HCT116 (cell line): ENCODE measurements around the gene NUF2. TPM values are rescaled to one million over a fixed set of nuclear protein-coding genes. Genes with fewer than 3 reads are reported as not detected.

ENCODE experiments used
- ATAC-seq: fragments of 200-7000 bp; cut with Tn5 transposase; 2 replicates; pipeline ENCODE4 v1.9.1; 2020; ENCODE audit warnings: mild to moderate bottlenecking, moderate library complexity
- BruUV-seq: library from RNA; stranded (reverse); fragments of 400-500 nt; replicated peaks from 2 replicates; lab custom pipeline; 2021; lab: Mats Ljungman, UMichigan
- CTCF ChIA-PET: fragments of 300-600 bp; sonication (Branson Sonifier 250); formaldehyde crosslinking; loops from one replicate; lab custom pipeline; 2021; ENCODE audit warnings: antibody characterized with exemption; lab: Charles Lee
- POLR2A ChIA-PET: fragments of 300-600, 350-600 bp; sonication (Branson Sonifier 250); formaldehyde crosslinking; loops from one replicate; lab custom pipeline; 2021; ENCODE audit warnings: antibody characterized with exemption; lab: Charles Lee
- RAD21 ChIA-PET, 2 experiments: fragments of 300-600 bp; sonication (Branson Sonifier 250); formaldehyde crosslinking; loops; one replicate each; lab custom pipeline; 2023; ENCODE audit warnings: low total read pairs in 2 of 2; ENCODE audit not compliant: uncharacterized antibody in 2 of 2, unreplicated experiment in 2 of 2, low non-redundant PET in 1 of 2; lab: Charles Lee
- DNase-seq: peaks from one replicate; pipeline ENCODE4 v3.0.0-alpha.2; 2010; ENCODE audit warnings: low read depth, low spot score
- H2AFZ ChIP-seq: fragments of 200-600 bp; shearing (Covaris generic), sonication (generic); 2 replicates; pipeline ENCODE4 v1.6.1; 2017; ENCODE audit warnings: low read depth, mixed run types, mixed read lengths, antibody characterized with exemption, low read length; ENCODE audit not compliant: poor library complexity, severe bottlenecking
- H3K27ac ChIP-seq: 2 replicates; pipeline ENCODE4 v1.5.1; 2012; ENCODE audit warnings: low read depth, low read length
- H3K27me3 ChIP-seq: fragments of 200-600 bp; sonication (generic); 2 replicates; pipeline ENCODE4 v1.6.1; 2016; ENCODE audit warnings: mixed run types, low read length, mixed read lengths; ENCODE audit not compliant: insufficient read depth
- H3K36me3 ChIP-seq, 2 experiments: fragments of 200-500 bp in 1 of 2; fragments of 200-600 bp in 1 of 2; sonication (Bioruptor generic) in 1 of 2; sonication (generic) in 1 of 2; 2 replicates each; pipeline versions ENCODE4 v1.5.1 to v1.6.1; 2014 to 2016; ENCODE audit warnings: low read length in 2 of 2, inconsistent platforms in 1 of 2, mixed read lengths in 1 of 2, mixed run types in 1 of 2; ENCODE audit not compliant: insufficient read depth in 2 of 2, control insufficient read depth in 1 of 2
- H3K4me1 ChIP-seq, 2 experiments: fragments of 200-600 bp in 1 of 2; sonication (generic) in 1 of 2; 2 replicates each; pipeline versions ENCODE4 v1.5.1 to v1.6.1; 2012 to 2017; ENCODE audit warnings: low read length in 2 of 2, inconsistent platforms in 1 of 2, mild to moderate bottlenecking in 1 of 2, mixed read lengths in 1 of 2, mixed run types in 1 of 2, moderate library complexity in 1 of 2; ENCODE audit not compliant: insufficient read depth in 2 of 2, control insufficient read depth in 1 of 2
- H3K4me2 ChIP-seq: fragments of 200-600 bp; sonication (generic); 2 replicates; pipeline ENCODE4 v1.6.1; 2017; ENCODE audit warnings: mixed run types, low read length, mixed read lengths
- H3K4me3 ChIP-seq, 2 experiments: fragments of 200-600 bp in 1 of 2; sonication (generic) in 1 of 2; replicated peaks in 1 of 2; 2 replicates each; pipeline ENCODE4 v1.5.1; 2011 to 2016; ENCODE audit warnings: low read length in 2 of 2, control low read depth in 1 of 2, low read depth in 1 of 2, mild to moderate bottlenecking in 1 of 2, mixed read lengths in 1 of 2, mixed run types in 1 of 2
- H3K79me2 ChIP-seq: fragments of 200-600 bp; sonication (generic); 2 replicates; pipeline ENCODE4 v1.6.1; 2017; ENCODE audit warnings: mild to moderate bottlenecking, mixed run types, low read length, moderate library complexity, mixed read lengths; ENCODE audit not compliant: insufficient read depth
- H3K9ac ChIP-seq: fragments of 200-600 bp; sonication (generic); 2 replicates; pipeline ENCODE4 v1.6.1; 2016; ENCODE audit warnings: low read length, mixed read lengths
- H3K9me2 ChIP-seq: fragments of 200-600 bp; sonication (generic), shearing (Covaris generic); 2 replicates; pipeline ENCODE4 v1.6.1; 2017; ENCODE audit warnings: mixed run types, mild to moderate bottlenecking, moderate library complexity; ENCODE audit not compliant: insufficient read depth
- H3K9me3 ChIP-seq, 2 experiments: fragments of 200-500 bp in 1 of 2; fragments of 200-600 bp in 1 of 2; sonication (Bioruptor generic) in 1 of 2; sonication (generic) in 1 of 2; 2 replicates each; pipeline ENCODE4 v1.6.1; 2014 to 2017; ENCODE audit warnings: low read length in 2 of 2, mixed read lengths in 2 of 2, inconsistent platforms in 1 of 2, low read depth in 1 of 2, mild to moderate bottlenecking in 1 of 2, mixed run types in 1 of 2, moderate library complexity in 1 of 2; ENCODE audit not compliant: control insufficient read depth in 1 of 2, insufficient read depth in 1 of 2
- H4K20me1 ChIP-seq: fragments of 200-600 bp; sonication (generic), shearing (Covaris generic); 2 replicates; pipeline ENCODE4 v1.6.1; 2017; ENCODE audit warnings: mixed run types, mild to moderate bottlenecking, moderate library complexity; ENCODE audit not compliant: insufficient read depth
- ATF3 ChIP-seq: IDR thresholded peaks from 2 replicates; pipeline ENCODE4 v1.6.1; 2012
- CBX3 ChIP-seq: IDR thresholded peaks from 2 replicates; pipeline ENCODE4 v1.6.1; 2012; ENCODE audit warnings: low read depth
- CTCF ChIP-seq, 3 experiments: fragments of 200-600 bp in 1 of 3; sonication (generic) in 1 of 3; IDR thresholded peaks in 2 of 3; conservative IDR thresholded peaks in 1 of 3; 2 replicates each; pipeline ENCODE4 v1.5.1; 2012 to 2017; ENCODE audit warnings: low read depth in 2 of 3, low read length in 2 of 3, antibody characterized with exemption in 1 of 3, borderline replicate concordance in 1 of 3, control low read depth in 1 of 3, mild to moderate bottlenecking in 1 of 3, mixed read lengths in 1 of 3, mixed run types in 1 of 3, moderate library complexity in 1 of 3; ENCODE audit not compliant: insufficient read depth in 1 of 3
- EGR1 ChIP-seq: IDR thresholded peaks from 2 replicates; pipeline ENCODE4 v1.6.1; 2012; ENCODE audit warnings: low read depth
- ELF1 ChIP-seq: IDR thresholded peaks from 2 replicates; pipeline ENCODE4 v1.6.1; 2012; ENCODE audit warnings: low read depth, borderline replicate concordance
- FOSL1 ChIP-seq: IDR thresholded peaks from 2 replicates; pipeline ENCODE4 v1.6.1; 2012; ENCODE audit warnings: low read depth
- JUND ChIP-seq: IDR thresholded peaks from 2 replicates; pipeline ENCODE4 v1.6.1; 2012
- POLR2AphosphoS5 ChIP-seq: IDR thresholded peaks from 2 replicates; pipeline ENCODE4 v1.6.1; 2011; ENCODE audit warnings: mild to moderate bottlenecking, low read depth, low read length, moderate library complexity
- RAD21 ChIP-seq: IDR thresholded peaks from 2 replicates; pipeline ENCODE4 v1.6.1; 2012; ENCODE audit warnings: low read depth, mild to moderate bottlenecking
- SP1 ChIP-seq: IDR thresholded peaks from 2 replicates; pipeline ENCODE4 v1.6.1; 2012; ENCODE audit warnings: low read depth
- SRF ChIP-seq: IDR thresholded peaks from 2 replicates; pipeline ENCODE4 v1.6.1; 2012; ENCODE audit warnings: low read depth
- TCF7L2 ChIP-seq: IDR thresholded peaks from 2 replicates; pipeline ENCODE4 v1.7.0; 2011; ENCODE audit warnings: borderline replicate concordance, inconsistent platforms; ENCODE audit not compliant: insufficient read depth, insufficient read length; ENCODE audit errors: extremely low read depth
- ZBTB33 ChIP-seq: IDR thresholded peaks from 2 replicates; pipeline ENCODE4 v1.6.1; 2011; ENCODE audit warnings: mild to moderate bottlenecking, low read length, moderate library complexity; ENCODE audit not compliant: insufficient replicate concordance; ENCODE audit errors: extremely low read depth
- ZFX ChIP-seq: fragments of 450-650 bp; IDR thresholded peaks from 2 replicates; pipeline ENCODE4 v1.6.1; 2017
- ZNF274 ChIP-seq: fragments of 200-500 bp; sonication (Bioruptor generic); IDR thresholded peaks from 2 replicates; pipeline ENCODE4 v1.6.1; 2014; ENCODE audit warnings: mild to moderate bottlenecking, low read depth, low read length, inconsistent platforms
- intact Hi-C: fragments of 100-400 bp; cut with micrococcal nuclease; formaldehyde crosslinking; loops from 2 replicates; pipeline ENCODE4 v1.10.0; 2022
- total RNA-seq: library from RNA; stranded (reverse); gene quantifications from one replicate; pipeline ENCODE4 v1.2.1, GENCODE V29; 2021; ENCODE audit not compliant: unreplicated experiment

Gene NUF2
- total RNA-seq, 1 experiment from 2014 or later = 37.6 TPM

GRCh38 chr1:163399976-163400601 lies 78.3 kb downstream of the NUF2 start:
- no peaks in the 10 kb centered on the region for H3K79me2 ChIP-seq
- POLR2A ChIA-PET = no interaction called here
- H3K36me3 ChIP-seq = no peaks in the 10 kb centered on the region
- no peak overlapping the region for H3K4me3 ChIP-seq
- intact Hi-C loops = no loop called here
- no peak overlapping the region for H3K9ac ChIP-seq
- no TSS peak for BruUV-seq
- no peaks in the 10 kb centered on the region for H3K4me1 ChIP-seq
- CTCF ChIA-PET = no interaction called here
- no peak overlapping the region for H3K27ac ChIP-seq
- no peaks in the 10 kb centered on the region for H4K20me1 ChIP-seq
- no peak overlapping the region for H3K4me2 ChIP-seq
- H2AFZ ChIP-seq = no peak overlapping the region
- TF ChIP-seq ZFX (no peak), EGR1 (no peak), RAD21 (no peak), SRF (no peak)
- TF ChIP-seq, all 23 proteins: peak for 0
- RAD21 ChIA-PET = no interaction called here
- DNase-seq (no peak), ATAC-seq (no peak)
- Histone ChIP-seq H3K9me3 (no peaks in the 10 kb centered on the region), H3K27me3 (no peaks in the 10 kb centered on the region), H3K9me2 (no peaks in the 10 kb centered on the region)

GRCh38 chr1:163401211-163401610 lies 79.5 kb downstream of the NUF2 start:
- RAD21 ChIA-PET = no interaction called here
- intact Hi-C loops = no loop called here
- H3K4me1 ChIP-seq = no peaks in the 10 kb centered on the region
- no peak overlapping the region for H3K4me2 ChIP-seq
- H4K20me1 ChIP-seq = no peaks in the 10 kb centered on the region
- H3K79me2 ChIP-seq = no peaks in the 10 kb centered on the region
- no peak overlapping the region for H3K27ac ChIP-seq
- H3K9me2 ChIP-seq = no peaks in the 10 kb centered on the region
- no peak overlapping the region for H3K9ac ChIP-seq
- no TSS peak for BruUV-seq
- POLR2A ChIA-PET = no interaction called here
- CTCF ChIA-PET = no interaction called here
- ATAC-seq = no peak
- H3K4me3 ChIP-seq = no peak overlapping the region
- no peaks in the 10 kb centered on the region for H3K9me3 ChIP-seq
- no peaks in the 10 kb centered on the region for H3K27me3 ChIP-seq
- H2AFZ ChIP-seq = no peak overlapping the region
- no peak for DNase-seq
- H3K36me3 ChIP-seq = no peaks in the 10 kb centered on the region
- TF ChIP-seq ELF1 (no peak), ATF3 (no peak), SRF (no peak), JUND (no peak), POLR2AphosphoS5 (no peak), CBX3 (no peak), ZFX (no peak), ZBTB33 (no peak), ZNF274 (no peak), SP1 (no peak), FOSL1 (no peak), CTCF (IDR thresholded peaks at IDR 0.05 in 2 of 3, conservative IDR thresholded peaks at IDR 0.05 in 1 of 3; ENCODE audit: borderline replicate concordance in 1 of 3, insufficient read depth in 1 of 3, low read depth in 2 of 3, low read length in 2 of 3) (no peak), TCF7L2 (no peak)
